GM23248 (cell line): ENCODE results near the gene STMP1. TPM values are rescaled to one million over a fixed set of nuclear protein-coding genes. Genes with fewer than 3 reads are reported as not detected.

ENCODE experiments used
- DNase-seq: peaks from one replicate; pipeline ENCODE4 v3.0.0-alpha.2; 2015
- H2AFZ ChIP-seq: fragments of 200-600 bp; sonication (generic); 2 replicates; pipeline ENCODE4 v1.6.1; 2016; ENCODE audit warnings: antibody characterized with exemption
- H3F3A ChIP-seq: fragments of 200-600 bp; sonication (generic); 2 replicates; pipeline ENCODE4 v1.6.1; 2016; ENCODE audit warnings: mild to moderate bottlenecking, antibody characterized with exemption, mixed run types; ENCODE audit not compliant: insufficient read depth
- H3K27ac ChIP-seq: fragments of 200-600 bp; sonication (generic); 2 replicates; pipeline ENCODE4 v1.5.1; 2016; ENCODE audit warnings: mild to moderate bottlenecking
- H3K27me3 ChIP-seq: fragments of 200-600 bp; sonication (generic); replicated peaks from 2 replicates; pipeline ENCODE4 v1.6.1; 2016; ENCODE audit warnings: mild to moderate bottlenecking; ENCODE audit not compliant: insufficient read depth
- H3K36me3 ChIP-seq: fragments of 200-600 bp; sonication (generic); 2 replicates; pipeline ENCODE4 v1.6.1; 2016; ENCODE audit warnings: low read depth, mild to moderate bottlenecking
- H3K4me1 ChIP-seq: fragments of 200-600 bp; sonication (generic); 2 replicates; pipeline ENCODE4 v1.6.1; 2016; ENCODE audit warnings: mild to moderate bottlenecking; ENCODE audit not compliant: insufficient read depth
- H3K4me2 ChIP-seq: fragments of 200-600 bp; sonication (generic); one replicate; pipeline ENCODE4 v1.6.1; 2016; ENCODE audit warnings: mild to moderate bottlenecking; ENCODE audit not compliant: unreplicated experiment
- H3K4me3 ChIP-seq: fragments of 200-600 bp; sonication (generic); 2 replicates; pipeline ENCODE4 v1.5.1; 2016; ENCODE audit warnings: mild to moderate bottlenecking
- H3K79me2 ChIP-seq: fragments of 200-600 bp; sonication (generic); 2 replicates; pipeline ENCODE4 v1.6.1; 2016; ENCODE audit warnings: mild to moderate bottlenecking; ENCODE audit not compliant: insufficient read depth
- H3K9ac ChIP-seq: fragments of 200-600 bp; sonication (generic); 2 replicates; pipeline ENCODE4 v1.6.1; 2016; ENCODE audit warnings: mild to moderate bottlenecking
- H3K9me2 ChIP-seq: fragments of 200-600 bp; sonication (generic); 2 replicates; pipeline ENCODE4 v1.6.1; 2016; ENCODE audit warnings: mixed run types, mild to moderate bottlenecking, moderate library complexity; ENCODE audit not compliant: insufficient read depth
- H3K9me3 ChIP-seq: fragments of 200-600 bp; sonication (generic); one replicate; pipeline ENCODE4 v1.6.1; 2017; ENCODE audit warnings: low read depth
- H4K20me1 ChIP-seq: fragments of 200-600 bp; sonication (generic); 2 replicates; pipeline ENCODE4 v1.6.0; 2016; ENCODE audit not compliant: insufficient read depth
- EZH2 ChIP-seq: fragments of 200-600 bp; sonication (generic); IDR thresholded peaks from 2 replicates; pipeline ENCODE4 v1.6.1; 2018; ENCODE audit warnings: antibody characterized with exemption, mild to moderate bottlenecking; ENCODE audit not compliant: insufficient read depth, poor library complexity, severe bottlenecking
- EZH2phosphoT487 ChIP-seq: fragments of 200-600 bp; sonication (generic); IDR thresholded peaks from 2 replicates; pipeline ENCODE4 v1.6.1; 2018; ENCODE audit warnings: antibody characterized with exemption, moderate library complexity, mild to moderate bottlenecking, low read depth; ENCODE audit not compliant: insufficient read depth
- WGBS, 2 experiments: methylation state at CpG; one replicate each; pipeline ENCODE4 v1.1.6; 2015 to 2017; ENCODE audit warnings: low lambda C conversion rate in 2 of 2, low coverage in 1 of 2; ENCODE audit errors: missing lambda C conversion rate in 2 of 2; 5-methylcytosine and 5-hydroxymethylcytosine counted together
- in situ Hi-C: fragments of 300-500 bp; cut with MboI; formaldehyde crosslinking; loops from 2 replicates; pipeline ENCODE4 v1.15.0; 2020
- polyA plus RNA-seq: library from polyadenylated mRNA; unstranded; fragments of >200 nt; fragmentation: Nextera tagmentation; extraction: Ambion mirVana; gene quantifications from 2 replicates; pipeline ENCODE4 v1.2.1, GENCODE V29; 2016
- total RNA-seq: library from RNA; depleted of rRNA; stranded (reverse); fragments of >200 nt; shearing (Covaris generic); gene quantifications from 2 replicates; pipeline ENCODE4 v1.2.3, GENCODE V29; 2014

The STMP1 gene
- total and polyA plus RNA-seq, 2 experiments from 2014 or later, result 16.9 to 97.0 TPM

GRCh38 chr7:135681762-135682161 is 19.4 kb downstream of the STMP1 start:
- WGBS, 2 experiments, result 88 to 90% methylated on average over 5 of the region's 5 CpGs
- TF ChIP-seq EZH2 (no peak), EZH2phosphoT487 (no peak)
- in situ Hi-C loops, result no loop called here
- Histone ChIP-seq H3K4me1 (peaks cover 44% of the 10 kb centered on the region), H3K27ac (no peak overlapping the region), H3K4me2 (no peak overlapping the region), H3K9me3 (no peaks in the 10 kb centered on the region), H3K36me3 (no peaks in the 10 kb centered on the region), H3K9ac (no peak overlapping the region), H3K27me3 (no peaks in the 10 kb centered on the region), H3F3A (peaks cover 33% of the 10 kb centered on the region), H3K79me2 (peaks cover 93% of the 10 kb centered on the region), H4K20me1 (no peaks in the 10 kb centered on the region), H3K4me3 (no peak overlapping the region), H2AFZ (no peak overlapping the region), H3K9me2 (no peaks in the 10 kb centered on the region)
- no peak for DNase-seq

GRCh38 chr7:135682191-135682590 is 19.9 kb downstream of the STMP1 start:
- H3K27me3 ChIP-seq, result no peaks in the 10 kb centered on the region
- peaks cover 33% of the 10 kb centered on the region for H3F3A ChIP-seq
- no peak overlapping the region for H3K4me2 ChIP-seq
- no peak overlapping the region for H3K9ac ChIP-seq
- peaks cover 44% of the 10 kb centered on the region for H3K4me1 ChIP-seq
- H3K9me3 ChIP-seq, result no peaks in the 10 kb centered on the region
- in situ Hi-C loops, result no loop called here
- no peaks in the 10 kb centered on the region for H3K9me2 ChIP-seq
- no peak overlapping the region for H3K4me3 ChIP-seq
- TF ChIP-seq EZH2phosphoT487 (no peak), EZH2 (no peak)
- no peak overlapping the region for H3K27ac ChIP-seq
- peaks cover 92% of the 10 kb centered on the region for H3K79me2 ChIP-seq
- 96 to 100% methylated on average over 3 of the region's 3 CpGs for WGBS, 2 experiments
- H4K20me1 ChIP-seq, result no peaks in the 10 kb centered on the region
- no peak overlapping the region for H2AFZ ChIP-seq
- DNase-seq, result peak; percentile 13
- no peaks in the 10 kb centered on the region for H3K36me3 ChIP-seq

GRCh38 chr7:135683609-135684008 is 21.3 kb downstream of the STMP1 start:
- Histone ChIP-seq H3K9me3 (no peaks in the 10 kb centered on the region), H3F3A (peaks cover 33% of the 10 kb centered on the region), H3K36me3 (no peaks in the 10 kb centered on the region), H3K9me2 (no peaks in the 10 kb centered on the region), H3K4me2 (peak overlapping the region; percentile 38), H3K4me3 (no peak overlapping the region), H2AFZ (no peak overlapping the region), H3K4me1 (peaks cover 38% of the 10 kb centered on the region), H4K20me1 (no peaks in the 10 kb centered on the region), H3K27ac (peak overlapping the region; percentile 49; the same call in 1 of the 2 replicates), H3K9ac (no peak overlapping the region), H3K79me2 (peaks cover 92% of the 10 kb centered on the region), H3K27me3 (no peaks in the 10 kb centered on the region)
- no peak for DNase-seq
- 97 to 99% methylated on average over 3 of the region's 3 CpGs for WGBS, 2 experiments
- in situ Hi-C loops, result no loop called here
- TF ChIP-seq EZH2, result no peak
- TF ChIP-seq EZH2phosphoT487, result no peak

DNA sequence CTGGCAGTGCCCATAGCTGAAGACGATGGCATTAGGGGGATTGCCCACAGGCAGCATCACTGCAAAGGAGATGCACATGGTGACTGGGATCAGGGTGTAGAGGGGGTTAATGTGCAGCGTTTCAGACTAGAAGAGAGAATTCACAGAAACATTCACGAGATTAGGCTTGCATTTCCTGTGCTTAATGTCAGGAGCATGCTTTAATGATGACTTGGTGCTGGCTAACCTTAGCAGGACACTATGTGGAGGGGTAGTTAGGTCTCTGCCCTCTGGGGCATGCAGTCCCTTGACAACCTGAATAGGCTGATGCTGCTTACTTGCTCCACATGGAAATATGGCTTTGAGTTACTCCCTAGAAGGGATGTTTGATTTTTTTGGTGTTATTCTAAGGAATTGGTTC is 21.8 kb downstream of the STMP1 start:
- peaks cover 93% of the 10 kb centered on the region for H3K79me2 ChIP-seq
- no peak overlapping the region for H3K4me3 ChIP-seq
- peak; percentile 64 for DNase-seq
- H3K9me3 ChIP-seq, result no peaks in the 10 kb centered on the region
- H3K4me1 ChIP-seq, result peaks cover 33% of the 10 kb centered on the region
- no peaks in the 10 kb centered on the region for H3K27me3 ChIP-seq
- no peak overlapping the region for H2AFZ ChIP-seq
- 35% methylated on average over 3 of the region's 3 CpGs for WGBS, 2 experiments
- TF ChIP-seq EZH2phosphoT487 (no peak), EZH2 (no peak)
- peak overlapping the region; percentile 49 for H3K27ac ChIP-seq
- 0 out of 2 replicates have a peak overlapping the region, but pooled peaks have one; percentile 9 for H3K9ac ChIP-seq
- H3K36me3 ChIP-seq, result peaks cover 4% of the 10 kb centered on the region; the same call in 1 of the 2 replicates
- H3K4me2 ChIP-seq, result peak overlapping the region; percentile 38
- H4K20me1 ChIP-seq, result no peaks in the 10 kb centered on the region
- peaks cover 31% of the 10 kb centered on the region for H3F3A ChIP-seq
- in situ Hi-C loops, result no loop called here
- H3K9me2 ChIP-seq, result no peaks in the 10 kb centered on the region
